Measurements from ENCODE around the gene CORO7.

The CORO7 gene

GRCh38 chr16:4332623-4333307, 83.6 kb downstream of the CORO7 start:
- no peak for TF ChIP-seq CTCF (IDR thresholded peaks at IDR 0.05; ENCODE audit: control extremely low read depth, extremely low read depth, low read depth, missing control alignments)
- ChIA-PET CTCF (interaction anchor here (1.2 to 17.8 kb wide), 8 partner anchors 7 to 349 kb away, joined by 3 to 201 read pairs (median 14); partner anchors contain the start of gene PAM16), POLR2A (no interaction called here)
- no peak for DNase-seq (ENCODE audit: extremely low spot score)

DNA sequence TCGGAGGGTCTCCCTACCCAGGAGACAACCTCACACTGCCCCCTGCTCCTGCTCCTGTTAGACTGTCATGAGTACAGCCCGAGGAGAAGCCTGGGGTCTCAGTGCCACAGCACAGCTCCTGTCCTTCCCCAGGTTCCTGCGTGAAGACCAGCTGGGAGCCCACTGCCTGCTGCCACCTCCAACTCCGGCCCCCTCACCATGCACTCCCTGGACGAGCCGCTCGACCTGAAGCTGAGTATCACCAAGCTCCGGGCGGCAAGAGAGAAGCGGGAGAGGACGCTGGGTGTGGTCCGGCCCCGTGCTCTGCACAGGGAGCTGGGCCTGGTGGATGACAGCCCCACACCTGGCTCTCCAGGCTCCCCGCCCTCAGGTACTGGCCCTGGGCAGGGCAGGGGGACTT, 84.3 kb downstream of the CORO7 start:
- TF ChIP-seq CTCF (IDR thresholded peaks at IDR 0.05; ENCODE audit: control extremely low read depth, extremely low read depth, low read depth, missing control alignments), result no peak
- ChIA-PET CTCF (interaction anchor here (0.8 to 17.8 kb wide), 8 partner anchors 8 to 349 kb away, joined by 3 to 201 read pairs (median 14); partner anchors contain the start of gene PAM16), POLR2A (no interaction called here)
- DNase-seq (ENCODE audit: extremely low spot score), result no peak

- DNase-seq (ENCODE audit: extremely low spot score), result peak; percentile 89
- POLR2A ChIA-PET, result no interaction called here
- CTCF ChIA-PET, result interaction anchor here (0.6 to 17.8 kb wide), 26 partner anchors 9 to 807 kb away, joined by 3 to 201 read pairs (median 4); partner anchors contain the start of genes HMOX2 and PAM16
- TF ChIP-seq CTCF (IDR thresholded peaks at IDR 0.05; ENCODE audit: control extremely low read depth, extremely low read depth, low read depth, missing control alignments), result peak; percentile 95
These were observed 86.0 kb downstream of the CORO7 start for GRCh38 chr16:4330277-4330874.

DNA sequence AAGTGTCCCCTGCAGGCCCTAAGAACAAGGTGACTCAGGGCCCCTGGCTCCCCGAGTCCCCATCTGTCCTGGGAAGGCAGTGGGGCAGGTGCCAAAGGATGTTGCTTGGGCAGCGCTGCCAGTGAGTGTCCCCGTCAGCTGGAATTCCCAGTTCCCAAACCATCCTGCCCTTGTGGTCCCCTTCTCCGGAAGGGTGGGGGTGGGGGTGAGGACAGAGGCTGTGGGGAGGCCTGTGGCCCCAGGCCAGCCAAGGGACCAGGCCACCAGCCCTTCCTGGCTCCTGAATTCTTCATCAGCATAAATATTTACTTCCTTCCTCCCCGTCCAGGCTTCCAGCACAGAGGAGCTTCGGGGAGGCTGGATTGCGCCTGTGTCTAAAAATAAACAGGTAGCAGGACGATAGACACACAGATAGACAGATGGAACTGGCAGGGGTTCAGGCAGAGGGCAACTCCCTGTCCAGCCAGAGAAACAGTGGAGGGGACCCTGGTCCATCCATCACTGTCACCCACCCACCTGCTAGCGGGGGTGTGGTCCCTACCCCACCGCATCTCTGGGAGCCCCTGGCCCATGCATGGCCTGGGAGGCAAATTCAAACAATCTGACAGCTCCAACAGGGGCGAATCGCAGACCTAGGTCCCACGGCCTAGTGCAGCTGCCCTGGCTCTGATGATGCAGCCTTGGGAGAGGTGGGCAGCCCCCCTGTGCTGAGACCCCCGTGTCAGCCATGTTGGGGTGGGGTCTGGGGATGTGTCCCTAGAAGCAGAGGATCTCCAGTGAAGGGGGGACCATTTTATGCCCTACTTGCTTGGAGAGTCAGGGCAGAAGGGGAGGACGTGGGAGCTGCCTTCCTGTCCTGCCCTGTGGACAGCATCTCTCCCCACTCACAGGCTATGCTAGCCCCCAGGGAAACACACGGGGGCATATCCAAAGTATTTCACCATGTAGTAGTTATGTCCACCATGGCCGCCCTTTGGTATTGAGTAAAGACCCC, 87.3 kb downstream of the CORO7 start:
- CTCF ChIA-PET, result interaction anchor here (0.6 to 17.8 kb wide), 18 partner anchors 10 to 346 kb away, joined by 3 to 201 read pairs (median 8); partner anchors contain the start of gene TFAP4
- POLR2A ChIA-PET, result no interaction called here
- no peak for DNase-seq (ENCODE audit: extremely low spot score)
- TF ChIP-seq CTCF (IDR thresholded peaks at IDR 0.05; ENCODE audit: control extremely low read depth, extremely low read depth, low read depth, missing control alignments), result no peak

DNA sequence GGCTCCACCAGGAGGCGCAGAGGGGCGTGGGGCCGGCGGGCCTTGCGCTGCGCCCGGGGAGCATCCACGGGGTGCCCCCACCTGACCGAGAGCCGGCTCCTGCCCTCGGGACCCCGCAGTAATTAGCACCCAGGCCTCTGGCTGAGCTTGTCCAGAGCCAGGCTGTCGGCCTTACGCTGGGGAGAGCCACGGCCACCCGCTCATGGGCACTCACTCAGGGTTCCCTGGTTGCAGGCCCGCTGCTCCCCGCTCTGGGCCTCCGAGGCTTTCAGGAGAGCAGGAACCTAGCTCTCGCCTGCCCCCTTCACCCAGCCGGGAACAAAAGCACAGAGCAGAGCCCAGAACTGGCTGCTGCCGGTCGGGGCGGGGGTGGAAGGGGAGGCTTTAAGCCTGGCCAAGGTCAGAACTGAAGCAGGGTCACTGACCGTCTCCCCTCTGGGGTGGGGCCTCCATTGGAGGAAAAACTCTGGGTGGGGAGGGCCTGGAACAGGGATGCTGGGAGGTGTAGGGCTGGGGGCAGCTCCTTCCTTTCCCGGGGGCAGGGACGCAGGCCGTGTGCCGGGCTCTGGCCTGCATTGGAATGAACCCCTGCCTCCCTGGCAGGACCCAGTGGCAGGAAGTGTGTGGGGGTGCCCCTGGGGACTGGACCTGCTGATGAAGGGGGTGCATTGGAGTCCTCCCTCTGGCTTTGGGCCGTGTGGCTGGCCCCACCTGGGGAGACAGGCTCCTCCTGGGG, 88.2 kb downstream of the CORO7 start:
- POLR2A ChIA-PET, result interaction anchor here (0.6 kb wide), 1 partner anchor 423 kb away, joined by 4 read pairs; no protein-coding TSS in a partner anchor
- CTCF ChIA-PET, result interaction anchor here (0.8 to 17.8 kb wide), 15 partner anchors 10 to 345 kb away, joined by 3 to 201 read pairs (median 7); partner anchors contain the start of gene TFAP4
- TF ChIP-seq CTCF (IDR thresholded peaks at IDR 0.05; ENCODE audit: control extremely low read depth, extremely low read depth, low read depth, missing control alignments), result peak; percentile 55
- DNase-seq (ENCODE audit: extremely low spot score), result peak; percentile 77
